Type B pancreatic cell (in vitro differentiated cells): ENCODE results near the gene CENPP. TPM values are rescaled to one million over a fixed set of nuclear protein-coding genes. Genes with fewer than 3 reads are reported as not detected.

ENCODE experiments used
- DNase-seq: peaks from one replicate; pipeline ENCODE4 v3.0.0; 2021; ENCODE audit warnings: mixed read lengths; ENCODE audit not compliant: unreplicated experiment; ENCODE audit errors: extremely low spot score
- H3K27ac Mint-ChIP-seq: 2 replicates; pipeline ENCODE4 v1.8.0; 2021; ENCODE audit warnings: mild to moderate bottlenecking, mixed read lengths
- H3K27me3 Mint-ChIP-seq: 2 replicates; pipeline ENCODE4 v1.8.0; 2021; ENCODE audit warnings: mixed read lengths
- H3K36me3 Mint-ChIP-seq: 2 replicates; pipeline ENCODE4 v1.8.0; 2021; ENCODE audit warnings: mixed read lengths
- H3K4me1 Mint-ChIP-seq: one replicate; pipeline ENCODE4 v1.8.0; 2021; ENCODE audit warnings: mixed read lengths; ENCODE audit not compliant: unreplicated experiment
- H3K4me3 Mint-ChIP-seq: 2 replicates; pipeline ENCODE4 v1.8.0; 2021; ENCODE audit warnings: mild to moderate bottlenecking, mixed read lengths
- H3K9me3 Mint-ChIP-seq: 2 replicates; pipeline ENCODE4 v1.8.0; 2021; ENCODE audit warnings: mixed read lengths
- total RNA-seq: library from RNA; stranded (reverse); gene quantifications from 2 replicates; pipeline ENCODE4 v1.2.1, GENCODE V29; 2021; ENCODE audit warnings: low replicate concordance
- TF ChIP-seq, protein P1 (sequence below): fragments of 200-600 bp; sonication (generic); conservative IDR thresholded peaks from 2 replicates; pipeline ENCODE4 v1.5.0; 2021; ENCODE audit warnings: antibody characterized with exemption, mild to moderate bottlenecking

CENPP gene
- total RNA-seq, 1 donor from 2014 or later, result 7.6 TPM

DNA sequence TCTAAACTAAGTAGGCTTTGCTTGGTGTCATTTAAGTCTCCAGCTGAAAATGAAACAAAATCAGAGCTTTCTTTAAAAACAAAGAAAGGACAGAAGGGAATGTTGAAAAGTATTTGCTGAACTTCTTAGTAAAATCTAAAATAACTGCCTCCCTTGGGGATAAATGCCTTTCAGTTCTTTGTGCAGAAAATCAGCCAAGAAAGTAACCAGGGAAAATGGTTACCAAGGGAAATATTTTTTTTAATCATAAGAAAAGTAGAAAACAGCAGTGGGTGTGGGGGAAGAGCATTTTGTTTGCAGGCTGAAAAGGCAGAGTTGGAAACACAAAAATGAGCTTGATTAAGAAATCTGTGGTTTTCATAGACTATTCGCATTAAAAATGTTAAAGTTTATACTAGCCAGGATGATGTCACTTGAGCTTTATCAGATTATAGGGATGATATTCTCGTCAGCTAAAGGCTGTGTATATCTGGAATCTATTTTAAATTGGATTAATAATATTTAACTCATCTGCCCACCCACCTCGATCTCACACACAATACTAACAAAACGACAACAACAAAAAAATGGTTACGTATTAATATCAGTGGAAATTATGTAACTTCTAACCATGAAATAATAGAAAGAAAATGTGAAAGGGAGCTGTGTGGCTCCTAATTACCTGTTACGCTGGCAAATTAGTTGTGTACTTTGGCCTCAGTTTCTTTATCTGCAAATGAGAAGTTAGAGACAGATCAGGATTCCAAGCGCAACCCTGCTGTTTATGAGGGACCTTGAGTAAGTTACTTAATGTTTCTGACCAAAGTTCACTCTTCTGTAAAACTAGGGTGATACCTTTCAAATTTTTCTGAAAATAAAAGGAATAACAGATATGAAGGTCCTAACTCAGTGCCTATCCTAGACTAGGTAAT, 210.4 kb downstream of the CENPP start, which contains the start of gene ECM2:
ECM2 (minus strand) TSS at position 51 of the 911 bp plus-strand sequence. CDS start 13,124 bp downstream, outside the sequence.
- Mint-ChIP-seq H3K36me3 (no peaks in the 10 kb centered on the region), H3K4me3 (peak within 1 kb of the TSS; percentile 12), H3K9me3 (peaks cover 3% of the 10 kb centered on the region), H3K4me1 (peaks cover 8% of the 10 kb centered on the region), H3K27ac (no peak within 1 kb of the TSS), H3K27me3 (no peaks in the 10 kb centered on the region)
- no peak for DNase-seq
- TF ChIP-seq, protein P1, sequence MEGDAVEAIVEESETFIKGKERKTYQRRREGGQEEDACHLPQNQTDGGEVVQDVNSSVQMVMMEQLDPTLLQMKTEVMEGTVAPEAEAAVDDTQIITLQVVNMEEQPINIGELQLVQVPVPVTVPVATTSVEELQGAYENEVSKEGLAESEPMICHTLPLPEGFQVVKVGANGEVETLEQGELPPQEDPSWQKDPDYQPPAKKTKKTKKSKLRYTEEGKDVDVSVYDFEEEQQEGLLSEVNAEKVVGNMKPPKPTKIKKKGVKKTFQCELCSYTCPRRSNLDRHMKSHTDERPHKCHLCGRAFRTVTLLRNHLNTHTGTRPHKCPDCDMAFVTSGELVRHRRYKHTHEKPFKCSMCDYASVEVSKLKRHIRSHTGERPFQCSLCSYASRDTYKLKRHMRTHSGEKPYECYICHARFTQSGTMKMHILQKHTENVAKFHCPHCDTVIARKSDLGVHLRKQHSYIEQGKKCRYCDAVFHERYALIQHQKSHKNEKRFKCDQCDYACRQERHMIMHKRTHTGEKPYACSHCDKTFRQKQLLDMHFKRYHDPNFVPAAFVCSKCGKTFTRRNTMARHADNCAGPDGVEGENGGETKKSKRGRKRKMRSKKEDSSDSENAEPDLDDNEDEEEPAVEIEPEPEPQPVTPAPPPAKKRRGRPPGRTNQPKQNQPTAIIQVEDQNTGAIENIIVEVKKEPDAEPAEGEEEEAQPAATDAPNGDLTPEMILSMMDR, result no peak

DNA sequence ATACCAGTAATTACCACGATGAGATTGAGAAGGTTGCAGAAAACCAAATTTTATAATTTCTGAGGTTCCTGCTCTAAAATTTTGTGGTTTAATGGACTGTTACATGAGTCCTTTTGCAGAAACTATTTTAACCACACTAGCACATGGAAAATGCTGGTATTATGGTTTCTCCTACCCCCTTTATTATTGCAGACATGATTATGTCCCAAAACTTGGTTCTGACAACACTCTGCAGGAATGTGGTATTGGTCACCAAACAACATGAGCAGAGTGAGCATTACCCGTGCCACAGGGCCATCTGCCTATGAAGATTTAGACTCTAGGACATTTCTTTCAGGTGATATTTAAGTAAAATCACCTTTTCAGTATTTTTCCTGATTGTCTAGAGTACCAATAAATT, 212.8 kb downstream of the CENPP start:
- no peaks in the 10 kb centered on the region for H3K27me3 Mint-ChIP-seq
- H3K27ac Mint-ChIP-seq, result no peak overlapping the region
- H3K4me3 Mint-ChIP-seq, result no peak overlapping the region
- no peak for DNase-seq
- H3K4me1 Mint-ChIP-seq, result peaks cover 8% of the 10 kb centered on the region
- H3K36me3 Mint-ChIP-seq, result no peaks in the 10 kb centered on the region
- no peaks in the 10 kb centered on the region for H3K9me3 Mint-ChIP-seq
- TF ChIP-seq, protein P1, result no peak

DNA sequence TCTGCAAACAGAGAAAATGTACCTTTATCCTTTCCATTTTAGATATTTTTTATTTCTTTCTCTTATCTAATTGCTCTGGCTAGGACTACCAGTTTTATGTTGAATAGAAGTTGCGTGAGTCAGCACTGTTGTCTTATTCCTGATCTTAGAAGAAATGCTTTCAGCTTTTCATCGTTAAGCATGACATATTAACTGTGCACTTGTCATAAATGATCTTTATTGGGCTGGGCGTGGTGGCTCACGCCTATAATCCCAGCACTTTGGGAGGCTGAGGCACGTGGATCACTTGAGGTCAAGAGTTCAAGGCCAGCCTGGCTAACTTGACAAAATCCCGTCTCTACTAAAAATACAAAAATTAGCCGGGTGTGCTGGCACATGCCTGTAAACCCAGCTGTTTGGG, 218.2 kb downstream of the CENPP start:
- DNase-seq, result no peak
- Mint-ChIP-seq H3K27me3 (no peaks in the 10 kb centered on the region), H3K4me3 (no peak overlapping the region), H3K36me3 (no peaks in the 10 kb centered on the region), H3K4me1 (no peaks in the 10 kb centered on the region), H3K9me3 (no peaks in the 10 kb centered on the region), H3K27ac (no peak overlapping the region)
- TF ChIP-seq, protein P1, result no peak

DNA sequence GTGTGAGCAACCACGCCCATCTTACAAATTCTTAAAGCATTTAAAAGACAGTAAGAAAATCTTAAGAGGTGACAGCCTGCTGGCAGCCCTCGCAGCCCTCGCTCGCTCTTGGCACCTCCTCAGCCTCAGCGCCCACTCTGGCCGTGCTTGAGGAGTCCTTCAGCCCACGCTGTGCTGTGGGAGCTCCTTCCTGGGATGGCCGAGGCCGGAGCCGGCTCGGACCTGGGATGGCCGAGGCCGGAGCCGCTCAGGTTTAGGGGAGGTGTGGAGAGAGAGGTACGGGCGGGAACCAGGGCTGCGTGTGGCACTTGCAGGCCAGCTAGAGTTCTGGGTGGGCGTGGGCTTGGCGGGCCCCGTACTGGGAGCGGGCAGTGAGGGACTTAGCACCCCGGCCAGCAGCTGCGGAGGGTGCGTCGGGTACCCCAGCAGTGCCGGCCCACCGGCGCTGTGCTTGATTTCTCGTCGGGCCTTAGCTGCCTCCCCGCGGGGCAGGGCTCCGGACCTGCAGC, 219.3 kb downstream of the CENPP start:
- H3K4me1 Mint-ChIP-seq, result no peaks in the 10 kb centered on the region
- H3K36me3 Mint-ChIP-seq, result no peaks in the 10 kb centered on the region
- no peaks in the 10 kb centered on the region for H3K9me3 Mint-ChIP-seq
- H3K27ac Mint-ChIP-seq, result no peak overlapping the region
- DNase-seq, result no peak
- H3K27me3 Mint-ChIP-seq, result no peaks in the 10 kb centered on the region
- TF ChIP-seq, protein P1, result no peak
- no peak overlapping the region for H3K4me3 Mint-ChIP-seq

DNA sequence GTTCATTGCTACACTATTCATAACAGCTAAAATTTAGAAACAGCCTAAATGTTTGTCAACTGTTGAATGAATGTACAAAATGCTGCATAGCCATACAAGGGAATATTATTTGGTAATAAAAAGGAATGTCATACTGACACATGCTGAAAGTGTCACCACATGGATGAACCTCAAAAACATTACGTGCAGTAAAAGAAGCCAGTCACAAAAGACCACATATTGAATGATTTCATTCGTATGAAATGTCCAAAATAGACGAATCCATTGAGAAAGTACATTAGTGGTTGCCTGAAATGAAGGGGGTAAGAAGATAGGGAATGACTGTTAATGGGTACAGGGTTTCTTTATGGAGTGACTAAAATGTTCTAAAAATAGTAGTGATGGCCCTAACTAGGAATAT, 221.6 kb downstream of the CENPP start:
- TF ChIP-seq, protein P1, result no peak
- DNase-seq, result no peak
- Mint-ChIP-seq H3K4me3 (no peak overlapping the region), H3K36me3 (no peaks in the 10 kb centered on the region), H3K27ac (no peak overlapping the region), H3K27me3 (no peaks in the 10 kb centered on the region), H3K9me3 (no peaks in the 10 kb centered on the region), H3K4me1 (no peaks in the 10 kb centered on the region)
